Thymus (tissue), 11 donors: ENCODE results near the gene FAM171A2. TPM values are rescaled to one million over a fixed set of nuclear protein-coding genes. Genes with fewer than 3 reads are reported as not detected.

Experiments used
- DNase-seq, 9 donors: peaks; one replicate each; pipeline ENCODE4 v3.0.0-alpha.2; 2013; ENCODE audit warnings: low spot score in 9 of 9, low read depth in 6 of 9, missing footprints in 1 of 9
- H3K27ac ChIP-seq, 2 donors: one replicate each; pipeline ENCODE4 v1.5.1; 2013; ENCODE audit warnings: control low read depth in 1 of 2, low read depth in 1 of 2, low read length in 1 of 2, mild to moderate bottlenecking in 1 of 2, moderate library complexity in 1 of 2
- H3K27me3 ChIP-seq, 2 donors: one replicate each; pipeline ENCODE4 v1.5.1; 2013; ENCODE audit warnings: low read length in 1 of 2; ENCODE audit not compliant: control insufficient read depth in 2 of 2, insufficient read depth in 1 of 2
- H3K36me3 ChIP-seq, 2 donors: one replicate each; pipeline ENCODE4 v1.5.1; 2013; ENCODE audit warnings: low read length in 1 of 2, mild to moderate bottlenecking in 1 of 2, moderate library complexity in 1 of 2; ENCODE audit not compliant: control insufficient read depth in 2 of 2, insufficient read depth in 2 of 2
- H3K4me1 ChIP-seq, 2 donors: one replicate each; pipeline ENCODE4 v1.5.1; 2013; ENCODE audit warnings: low read length in 2 of 2; ENCODE audit not compliant: control insufficient read depth in 2 of 2, insufficient read depth in 2 of 2
- H3K4me3 ChIP-seq, 2 donors: one replicate each; pipeline ENCODE4 v1.5.1; 2013; ENCODE audit warnings: low read length in 2 of 2, control low read depth in 1 of 2, mild to moderate bottlenecking in 1 of 2
- H3K9me3 ChIP-seq, 2 donors: one replicate each; pipeline ENCODE4 v1.5.1; 2013; ENCODE audit warnings: low read length in 1 of 2, mild to moderate bottlenecking in 1 of 2; ENCODE audit not compliant: control insufficient read depth in 2 of 2, insufficient read depth in 1 of 2
- polyA plus RNA-seq: library from polyadenylated mRNA; stranded (reverse); fragments of 200-250 nt; gene quantifications from one replicate; pipeline ENCODE4 v1.2.3, GENCODE V29; 2013
- total RNA-seq: library from RNA; stranded (reverse); fragments of 120-200 nt; gene quantifications from one replicate; pipeline ENCODE4 v1.2.4, GENCODE V29; 2013
- donor health status: healthy.

The FAM171A2 gene
- total and polyA plus RNA-seq, 2 donors = 0.39 to 1.4 TPM

DNA sequence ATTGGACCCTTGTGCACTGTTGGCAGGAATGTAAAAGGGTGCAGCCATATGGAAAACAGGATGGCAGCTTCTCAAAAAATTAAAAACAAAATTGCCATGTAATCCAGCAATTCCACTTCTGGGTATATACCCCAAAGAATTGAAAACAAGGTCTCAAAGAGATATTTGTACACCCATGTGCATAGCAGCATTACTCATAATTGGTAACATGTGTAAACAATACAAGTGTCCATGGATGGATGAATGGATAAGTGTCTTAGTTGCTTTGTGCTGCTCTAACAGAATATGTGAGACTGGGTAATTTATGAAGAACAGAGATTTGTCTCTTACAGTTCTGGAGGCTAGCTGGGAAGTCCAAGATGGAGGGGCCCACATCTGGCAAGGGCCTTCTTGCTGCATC lies 59.0 kb downstream of the FAM171A2 start:
- no peak overlapping the region for H3K27ac ChIP-seq
- H3K4me3 ChIP-seq = no peak overlapping the region
- peaks cover 3 to 54% of the 10 kb centered on the region in 2 donors for H3K27me3 ChIP-seq
- H3K36me3 ChIP-seq = no peaks in the 10 kb centered on the region
- H3K4me1 ChIP-seq = peaks cover 9 to 17% of the 10 kb centered on the region in 2 donors
- no peak for DNase-seq
- no peaks in the 10 kb centered on the region for H3K9me3 ChIP-seq

Other genes with a start within 250 kb of the FAM171A2 start
- 17.0 TPM for gene HDAC5, start 240.2 kb downstream of the FAM171A2 start, total RNA-seq
- 34.4 TPM for gene HDAC5, start 240.2 kb downstream of the FAM171A2 start, polyA plus RNA-seq
- gene HROB, start 221.9 kb downstream of the FAM171A2 start, total RNA-seq = 3.2 TPM
- 0.94 TPM for gene HROB, start 221.9 kb downstream of the FAM171A2 start, polyA plus RNA-seq
- not detected for gene ASB16, start 193.1 kb downstream of the FAM171A2 start, total RNA-seq
- gene ASB16, start 193.1 kb downstream of the FAM171A2 start, polyA plus RNA-seq = 0.14 TPM
- gene TMUB2, start 176.9 kb downstream of the FAM171A2 start, total RNA-seq = 21.4 TPM
- 57.6 TPM for gene TMUB2, start 176.9 kb downstream of the FAM171A2 start, polyA plus RNA-seq
- gene ATXN7L3, start 164.0 kb downstream of the FAM171A2 start, total RNA-seq = 36.3 TPM
- 53.3 TPM for gene ATXN7L3, start 164.0 kb downstream of the FAM171A2 start, polyA plus RNA-seq
- 91.6 TPM for gene UBTF, start 144.2 kb downstream of the FAM171A2 start, total RNA-seq
- 70.1 TPM for gene UBTF, start 144.2 kb downstream of the FAM171A2 start, polyA plus RNA-seq
- 6.9 TPM for gene SLC4A1, start 95.7 kb downstream of the FAM171A2 start, total RNA-seq
- 0.37 TPM for gene SLC4A1, start 95.7 kb downstream of the FAM171A2 start, polyA plus RNA-seq
- gene RUNDC3A, start 55.3 kb downstream of the FAM171A2 start, total RNA-seq = 0.99 TPM
- gene RUNDC3A, start 55.3 kb downstream of the FAM171A2 start, polyA plus RNA-seq = 4.9 TPM
- gene SLC25A39, start 39.0 kb downstream of the FAM171A2 start, total RNA-seq = 46.9 TPM
- gene SLC25A39, start 39.0 kb downstream of the FAM171A2 start, polyA plus RNA-seq = 93.8 TPM
- 74.8 TPM for gene GRN, start 18.6 kb downstream of the FAM171A2 start, total RNA-seq
- gene GRN, start 18.6 kb downstream of the FAM171A2 start, polyA plus RNA-seq = 93.0 TPM
- 0.38 TPM for gene ITGA2B, start 25.8 kb upstream of the FAM171A2 start, total RNA-seq
- gene ITGA2B, start 25.8 kb upstream of the FAM171A2 start, polyA plus RNA-seq = 0.41 TPM
- 12.7 TPM for gene GPATCH8, start 139.6 kb upstream of the FAM171A2 start, total RNA-seq
- gene GPATCH8, start 139.6 kb upstream of the FAM171A2 start, polyA plus RNA-seq = 11.1 TPM
- 0.80 TPM for gene FZD2, start 193.6 kb upstream of the FAM171A2 start, total RNA-seq
- 1.7 TPM for gene FZD2, start 193.6 kb upstream of the FAM171A2 start, polyA plus RNA-seq